GM18507 (cell line): Measurements from ENCODE around the gene ZC3H6.
A peak's percentile ranks its signal among the peaks of the same experiment; 100 is the strongest.
"Not testable (repeated sequence)": the region's sequence is repeated elsewhere in the genome, so short reads cannot be mapped to it uniquely, and the experiment has no call there.

Experiments
- DNase-seq: peaks from one replicate; pipeline ENCODE4 v3.0.0; 2011; ENCODE audit warnings: low read depth; ENCODE audit not compliant: insufficient read length; ENCODE audit errors: extremely low spot score
- FAIRE-seq: peaks from 2 replicates; lab custom pipeline; 2011; peaks lifted over from hg19 to GRCh38; lab: Jason Lieb, UNC

Gene ZC3H6

GRCh38 chr2:112317303-112318158 lies 42.1 kb downstream of the ZC3H6 start:
- FAIRE-seq (no peak), DNase-seq (no peak)

- DNase-seq (no peak), FAIRE-seq (no peak)
Measured at GRCh38 chr2:112318515-112318914, 43.1 kb downstream of the ZC3H6 start.

- DNase-seq (no peak), FAIRE-seq (no peak)
Measured at GRCh38 chr2:112321375-112322320, 46.3 kb downstream of the ZC3H6 start.

GRCh38 chr2:112322919-112323318 lies 47.5 kb downstream of the ZC3H6 start:
- FAIRE-seq (no peak), DNase-seq (no peak)

GRCh38 chr2:112332123-112332696 lies 56.8 kb downstream of the ZC3H6 start:
- DNase-seq (no peak), FAIRE-seq (no peak)

- FAIRE-seq (peak; percentile 56), DNase-seq (no peak)
Measured at GRCh38 chr2:112335600-112335999, 60.2 kb downstream of the ZC3H6 start.

- FAIRE-seq (no peak), DNase-seq (no peak)
Measured at GRCh38 chr2:112339986-112340385, 64.6 kb downstream of the ZC3H6 start.

- FAIRE-seq (no peak), DNase-seq (no peak)
Measured at GRCh38 chr2:112340475-112341267, 65.3 kb downstream of the ZC3H6 start.

- DNase-seq (no peak), FAIRE-seq (no peak)
Measured at GRCh38 chr2:112342067-112342550, 66.7 kb downstream of the ZC3H6 start.

GRCh38 chr2:112343827-112344585 lies 68.6 kb downstream of the ZC3H6 start:
- no peak for FAIRE-seq
- DNase-seq, result no peak

- DNase-seq, result no peak
- FAIRE-seq, result no peak
Measured at GRCh38 chr2:112345030-112346027, 69.9 kb downstream of the ZC3H6 start.

GRCh38 chr2:112352292-112352691 lies 76.9 kb downstream of the ZC3H6 start:
- not testable (repeated sequence) for FAIRE-seq, DNase-seq

- not testable (repeated sequence) for FAIRE-seq, DNase-seq
Measured at GRCh38 chr2:112352809-112353603, 77.6 kb downstream of the ZC3H6 start.

GRCh38 chr2:112354335-112354734 lies 78.9 kb downstream of the ZC3H6 start:
- not testable (repeated sequence) for FAIRE-seq

GRCh38 chr2:112360055-112360454 lies 84.7 kb downstream of the ZC3H6 start:
- not testable (repeated sequence) for FAIRE-seq, DNase-seq

More at GRCh38 chr2:112354335-112354734, 78.9 kb downstream of the ZC3H6 start:
- not testable (repeated sequence) for DNase-seq
